ENCODE measurements around the gene POFUT1.

POFUT1 gene

GRCh38 chr20:32230707-32231106, 23.0 kb downstream of the POFUT1 start:
- H3K4me3 ChIP-seq (ENCODE audit: low read length) = no peak overlapping the region
- no peak for DNase-seq (ENCODE audit: low read depth)
- TF ChIP-seq CTCF (conservative IDR thresholded peaks at IDR 0.05; ENCODE audit: low read depth, low read length) = no peak

DNA sequence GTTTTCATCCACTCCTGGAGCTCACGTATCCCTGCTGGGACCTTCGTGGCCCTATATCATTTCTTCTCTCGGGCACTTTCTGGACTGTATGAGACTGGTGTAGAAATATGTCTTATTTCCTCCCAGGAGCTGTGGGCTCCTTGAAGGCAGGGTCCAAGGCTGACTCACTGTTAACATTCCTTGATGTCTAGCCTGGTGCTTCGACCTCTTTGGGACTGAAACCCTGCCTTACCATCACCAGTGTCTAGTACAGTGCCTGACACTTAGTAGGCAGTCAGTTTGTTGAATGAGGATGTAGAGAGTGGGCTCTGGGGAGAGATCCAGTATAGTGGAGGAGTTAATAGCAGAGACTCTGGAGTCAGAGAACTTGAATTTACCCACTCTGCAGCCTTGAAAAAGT, 23.6 kb downstream of the POFUT1 start:
- no peak for TF ChIP-seq CTCF (conservative IDR thresholded peaks at IDR 0.05; ENCODE audit: low read depth, low read length)
- no peak overlapping the region for H3K4me3 ChIP-seq (ENCODE audit: low read length)
- DNase-seq (ENCODE audit: low read depth) = no peak

DNA sequence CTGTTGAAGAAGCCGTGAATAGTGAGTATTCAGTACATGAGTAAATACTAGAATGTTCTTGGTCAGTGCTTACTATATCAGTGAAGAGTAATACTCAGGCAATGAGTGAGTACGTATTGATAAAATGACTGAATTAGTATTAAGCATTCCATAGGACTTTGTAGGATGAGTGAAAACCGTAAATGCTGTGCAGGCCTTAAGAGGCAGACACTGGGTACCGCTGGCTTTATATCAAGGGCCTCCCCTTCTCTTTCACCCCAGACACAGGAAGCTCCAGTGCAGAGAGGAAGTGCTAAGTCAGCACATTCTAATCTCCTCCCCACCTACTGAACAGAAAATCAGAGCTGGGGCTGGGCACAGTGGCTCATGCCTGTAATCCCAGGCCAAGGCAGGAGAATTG, 24.2 kb downstream of the POFUT1 start:
- DNase-seq (ENCODE audit: low read depth) = no peak
- TF ChIP-seq CTCF (conservative IDR thresholded peaks at IDR 0.05; ENCODE audit: low read depth, low read length) = no peak
- no peak overlapping the region for H3K4me3 ChIP-seq (ENCODE audit: low read length)

- no peak for DNase-seq (ENCODE audit: low read depth)
- H3K4me3 ChIP-seq (ENCODE audit: low read length) = no peak overlapping the region
- no peak for TF ChIP-seq CTCF (conservative IDR thresholded peaks at IDR 0.05; ENCODE audit: low read depth, low read length)
Observed at GRCh38 chr20:32232326-32232886, 24.7 kb downstream of the POFUT1 start.

GRCh38 chr20:32233286-32233685, 25.6 kb downstream of the POFUT1 start:
- TF ChIP-seq CTCF (conservative IDR thresholded peaks at IDR 0.05; ENCODE audit: low read depth, low read length) = no peak
- no peak for DNase-seq (ENCODE audit: low read depth)
- no peak overlapping the region for H3K4me3 ChIP-seq (ENCODE audit: low read length)

GRCh38 chr20:32234135-32234808, 26.6 kb downstream of the POFUT1 start:
- TF ChIP-seq CTCF (conservative IDR thresholded peaks at IDR 0.05; ENCODE audit: low read depth, low read length) = no peak
- DNase-seq (ENCODE audit: low read depth) = no peak
- H3K4me3 ChIP-seq (ENCODE audit: low read length) = no peak overlapping the region
